ENCODE data around the gene GRK1. TPM values are rescaled to one million over a fixed set of nuclear protein-coding genes. Genes with fewer than 3 reads are reported as not detected.
"Not testable (repeated sequence)": the region's sequence is repeated elsewhere in the genome, so short reads cannot be mapped to it uniquely, and the experiment has no call there.

GRK1 gene
- total RNA-seq = under 0.01 TPM

- DNase-seq (ENCODE audit: low read depth in 2 of 3, low spot score in 2 of 3) = no peak
Measured at GRCh38 chr13:113666951-113667701, at the start of gene GRK1. Gene GRK1, plus strand, starts transcription at chr13:113667219. Its CDS starts 168 bp downstream, at chr13:113667387.

- DNase-seq (ENCODE audit: low read depth in 2 of 3, low spot score in 2 of 3) = no peak
Measured at GRCh38 chr13:113617961-113618360, 49.1 kb upstream of the GRK1 start.

GRCh38 chr13:113618455-113618854 lies 48.6 kb upstream of the GRK1 start:
- no peak for DNase-seq (ENCODE audit: low read depth in 2 of 3, low spot score in 2 of 3)

GRCh38 chr13:113620036-113620796 lies 46.8 kb upstream of the GRK1 start:
- no peak for DNase-seq (ENCODE audit: low read depth in 2 of 3, low spot score in 2 of 3)

GRCh38 chr13:113621046-113621445 lies 46.0 kb upstream of the GRK1 start:
- no peak for DNase-seq (ENCODE audit: low read depth in 2 of 3, low spot score in 2 of 3)

GRCh38 chr13:113621498-113621897 lies 45.5 kb upstream of the GRK1 start:
- DNase-seq (ENCODE audit: low read depth in 2 of 3, low spot score in 2 of 3) = not testable (repeated sequence)

- DNase-seq (ENCODE audit: low read depth in 2 of 3, low spot score in 2 of 3) = not testable (repeated sequence)
Measured at GRCh38 chr13:113621986-113622550, 45.0 kb upstream of the GRK1 start.

- DNase-seq (ENCODE audit: low read depth in 2 of 3, low spot score in 2 of 3) = no peak
Measured at GRCh38 chr13:113622791-113623490, 44.1 kb upstream of the GRK1 start.

- DNase-seq (ENCODE audit: low read depth in 2 of 3, low spot score in 2 of 3) = peak in 1 of 3 donors; percentile 24
Measured at GRCh38 chr13:113623491-113624234, 43.4 kb upstream of the GRK1 start.

- DNase-seq (ENCODE audit: low read depth in 2 of 3, low spot score in 2 of 3) = no peak
Measured at GRCh38 chr13:113624235-113624587, 42.8 kb upstream of the GRK1 start.

- DNase-seq (ENCODE audit: low read depth in 2 of 3, low spot score in 2 of 3) = not testable (repeated sequence)
Measured at GRCh38 chr13:113624640-113625304, 42.2 kb upstream of the GRK1 start.

- DNase-seq (ENCODE audit: low read depth in 2 of 3, low spot score in 2 of 3) = no peak
Measured at GRCh38 chr13:113625965-113626721, 40.9 kb upstream of the GRK1 start.

- no peak for DNase-seq (ENCODE audit: low read depth in 2 of 3, low spot score in 2 of 3)
Measured at GRCh38 chr13:113627136-113627535, 39.9 kb upstream of the GRK1 start.

GRCh38 chr13:113628291-113629270 lies 38.4 kb upstream of the GRK1 start:
- no peak for DNase-seq (ENCODE audit: low read depth in 2 of 3, low spot score in 2 of 3)

- DNase-seq (ENCODE audit: low read depth in 2 of 3, low spot score in 2 of 3) = no peak
Measured at GRCh38 chr13:113629866-113630265, 37.2 kb upstream of the GRK1 start.

GRCh38 chr13:113630296-113630695 lies 36.7 kb upstream of the GRK1 start:
- DNase-seq (ENCODE audit: low read depth in 2 of 3, low spot score in 2 of 3) = no peak

GRCh38 chr13:113630804-113631203 lies 36.2 kb upstream of the GRK1 start:
- DNase-seq (ENCODE audit: low read depth in 2 of 3, low spot score in 2 of 3) = no peak
